Measurements from ENCODE around the gene TRPM3. TPM values are rescaled to one million over a fixed set of nuclear protein-coding genes. Genes with fewer than 3 reads are reported as not detected.

The TRPM3 gene
- total and polyA plus RNA-seq, 2 donors (not counting 1 experiment from before 2014, with no cell fraction given): not detected

- intact Hi-C loops (cut with micrococcal nuclease): loop anchor here (10.0 kb wide), 1 partner anchor 47 kb away; no protein-coding TSS in a partner anchor
- Histone ChIP-seq H3K4me1 (ENCODE audit: control insufficient read depth in 2 of 2, insufficient read depth in 2 of 2, low read length in 2 of 2) (peaks cover 9 to 15% of the 10 kb centered on the region in 2 donors), H4K20me1 (ENCODE audit: control insufficient read depth, insufficient read depth, low read length, poor library complexity, severe bottlenecking) (no peaks in the 10 kb centered on the region), H3K4me3 (ENCODE audit: control extremely low read depth in 1 of 5, extremely low read depth in 1 of 5, insufficient read depth in 1 of 5, low read depth in 2 of 5, low read length in 4 of 5) (no peak overlapping the region), H3K36me3 (replicated peaks in 1 of 2; ENCODE audit: control extremely low read depth in 1 of 2, control insufficient read depth in 1 of 2, extremely low read depth in 1 of 2, insufficient read depth in 2 of 2, low read length in 1 of 2) (no peaks in the 10 kb centered on the region), H3K79me2 (ENCODE audit: control insufficient read depth, insufficient read depth, low read length) (no peaks in the 10 kb centered on the region), H3K9me3 (ENCODE audit: control extremely low read depth in 1 of 3, control insufficient read depth in 2 of 3, insufficient read depth in 1 of 3, low read length in 2 of 3) (no peaks in the 10 kb centered on the region), H3K27ac (ENCODE audit: low read length in 2 of 2) (peak overlapping the region in 1 of 2 donors; percentile 25), H3K4me2 (replicated peaks; ENCODE audit: low read depth, low read length, poor library complexity, severe bottlenecking) (no peak overlapping the region), H3K27me3 (replicated peaks in 1 of 4; ENCODE audit: control extremely low read depth in 1 of 4, control insufficient read depth in 3 of 4, insufficient read depth in 4 of 4, low read length in 3 of 4) (no peaks in the 10 kb centered on the region), H3K9ac (ENCODE audit: low read length) (no peak overlapping the region), H2AFZ (ENCODE audit: insufficient read depth, low read depth, low read length, poor library complexity, severe bottlenecking) (peak overlapping the region; percentile 8)
- DNase-seq: peak; percentile 36
- peak overlapping the region; percentile 41 for H3K27ac Mint-ChIP-seq
- H3K27me3 Mint-ChIP-seq: no peaks in the 10 kb centered on the region
- TF ChIP-seq EZH2 (IDR thresholded peaks at IDR 0.05; ENCODE audit: borderline replicate concordance, insufficient read depth, low read depth, low read length, poor library complexity, severe bottlenecking): no peak
- no peak for TF ChIP-seq CTCF (IDR thresholded peaks at IDR 0.05)
- peak; percentile 65 for ATAC-seq (ENCODE audit: low read depth)
- ChIA-PET POLR2A (no interaction called here), CTCF (interaction anchor here (1.2 kb wide), 1 partner anchor 44 kb away, joined by 3 read pairs; no protein-coding TSS in a partner anchor)
- H3K4me1 Mint-ChIP-seq: peaks cover 14% of the 10 kb centered on the region
- no peak overlapping the region for H3K4me3 Mint-ChIP-seq
- no peaks in the 10 kb centered on the region for H3K9me3 Mint-ChIP-seq (ENCODE audit: insufficient read depth)
- whole genome bisulfite sequencing (ENCODE audit: insufficient coverage): 100% methylated on average over 1 of the region's 6 CpGs
These were observed 563.6 kb downstream of the TRPM3 start for GRCh38 chr9:70557661-70558369.

GRCh38 chr9:70556771-70557170 is 564.6 kb downstream of the TRPM3 start:
- Mint-ChIP-seq H3K27me3 (no peaks in the 10 kb centered on the region), H3K4me3 (no peak overlapping the region), H3K27ac (no peak overlapping the region), H3K4me1 (peaks cover 9% of the 10 kb centered on the region), H3K9me3 (ENCODE audit: insufficient read depth) (no peaks in the 10 kb centered on the region)
- ChIA-PET POLR2A (no interaction called here), CTCF (no interaction called here)
- ATAC-seq (ENCODE audit: low read depth) (no peak), DNase-seq (no peak)
- Histone ChIP-seq H4K20me1 (ENCODE audit: control insufficient read depth, insufficient read depth, low read length, poor library complexity, severe bottlenecking) (no peaks in the 10 kb centered on the region), H3K36me3 (replicated peaks in 1 of 2; ENCODE audit: control extremely low read depth in 1 of 2, control insufficient read depth in 1 of 2, extremely low read depth in 1 of 2, insufficient read depth in 2 of 2, low read length in 1 of 2) (no peaks in the 10 kb centered on the region), H3K9me3 (ENCODE audit: control extremely low read depth in 1 of 3, control insufficient read depth in 2 of 3, insufficient read depth in 1 of 3, low read length in 2 of 3) (no peaks in the 10 kb centered on the region), H3K27me3 (replicated peaks in 1 of 4; ENCODE audit: control extremely low read depth in 1 of 4, control insufficient read depth in 3 of 4, insufficient read depth in 4 of 4, low read length in 3 of 4) (no peaks in the 10 kb centered on the region), H3K79me2 (ENCODE audit: control insufficient read depth, insufficient read depth, low read length) (no peaks in the 10 kb centered on the region), H3K27ac (ENCODE audit: low read length in 2 of 2) (no peak overlapping the region), H3K4me2 (replicated peaks; ENCODE audit: low read depth, low read length, poor library complexity, severe bottlenecking) (no peak overlapping the region), H3K9ac (ENCODE audit: low read length) (no peak overlapping the region), H2AFZ (ENCODE audit: insufficient read depth, low read depth, low read length, poor library complexity, severe bottlenecking) (no peak overlapping the region), H3K4me3 (ENCODE audit: control extremely low read depth in 1 of 5, extremely low read depth in 1 of 5, insufficient read depth in 1 of 5, low read depth in 2 of 5, low read length in 4 of 5) (no peak overlapping the region), H3K4me1 (ENCODE audit: control insufficient read depth in 2 of 2, insufficient read depth in 2 of 2, low read length in 2 of 2) (peaks cover 7 to 13% of the 10 kb centered on the region in 2 donors)
- no peak for TF ChIP-seq CTCF (IDR thresholded peaks at IDR 0.05)
- TF ChIP-seq EZH2 (IDR thresholded peaks at IDR 0.05; ENCODE audit: borderline replicate concordance, insufficient read depth, low read depth, low read length, poor library complexity, severe bottlenecking): no peak
- intact Hi-C loops (cut with micrococcal nuclease): loop anchor here (10.0 kb wide), 1 partner anchor 48 kb away; no protein-coding TSS in a partner anchor
- WGBS (ENCODE audit: insufficient coverage): no CpG with 5 or more reads among the region's 1 CpG
